HEK293 (cell line): ENCODE measurements around the gene RNF13.

Experiments
- CTCF ChIA-PET: fragments of 350-600 bp; formaldehyde crosslinking; extraction: SDS; loops from one replicate; lab custom pipeline; 2021; ENCODE audit warnings: antibody characterized with exemption; lab: Yijun Ruan, JAX
- POLR2A ChIA-PET: fragments of 300-600 bp; formaldehyde crosslinking; extraction: SDS; loops from one replicate; lab custom pipeline; 2020; ENCODE audit warnings: antibody characterized with exemption, inconsistent platforms; lab: Yijun Ruan, JAX
- H3K27ac ChIP-seq: fragments of 200-500 bp; sonication (Bioruptor generic); 2 replicates; pipeline ENCODE4 v1.5.1; 2014; ENCODE audit warnings: low read depth, low read length, control low read depth, inconsistent platforms; ENCODE audit errors: extremely low read depth
- H3K36me3 ChIP-seq, 2 experiments: fragments of 200-500 bp in 1 of 2; sonication (Bioruptor generic) in 1 of 2; 1 replicate in 1 of 2; 2 replicates in 1 of 2; pipeline ENCODE4 v1.5.1; 2014 to 2017; ENCODE audit warnings: inconsistent platforms in 2 of 2, low read length in 2 of 2; ENCODE audit not compliant: control insufficient read depth in 2 of 2, insufficient read depth in 1 of 2
- H3K4me1 ChIP-seq: fragments of 200-500 bp; sonication (Bioruptor generic); 2 replicates; pipeline ENCODE4 v1.5.1; 2014; ENCODE audit warnings: mild to moderate bottlenecking, low read length, inconsistent platforms; ENCODE audit not compliant: control insufficient read depth, insufficient read depth
- H3K4me3 ChIP-seq: 2 replicates; pipeline ENCODE4 v1.5.1; 2011; ENCODE audit warnings: low read depth, mild to moderate bottlenecking, control low read depth, low read length, moderate library complexity
- H3K9me3 ChIP-seq: fragments of 200-500 bp; sonication (Bioruptor generic); 2 replicates; pipeline ENCODE4 v1.5.1; 2014; ENCODE audit warnings: low read depth, low read length, inconsistent platforms; ENCODE audit not compliant: control insufficient read depth, insufficient read depth
- AEBP2 ChIP-seq: fragments of 450-650 bp; formaldehyde crosslinking; IDR thresholded peaks from 2 replicates; pipeline ENCODE4 v1.5.1; 2016; ENCODE audit warnings: missing biosample characterization, missing genetic modification characterization, borderline replicate concordance
- BCL11A ChIP-seq: fragments of 450-650 bp; formaldehyde crosslinking; IDR thresholded peaks from 2 replicates; pipeline ENCODE4 v1.5.1; 2016; ENCODE audit warnings: low read depth, missing biosample characterization, missing genetic modification characterization
- GLI4 ChIP-seq: fragments of 450-650 bp; formaldehyde crosslinking; IDR thresholded peaks from 2 replicates; pipeline ENCODE4 v1.5.1; 2016; ENCODE audit warnings: missing biosample characterization, missing genetic modification characterization
- GLIS2 ChIP-seq: fragments of 450-650 bp; formaldehyde crosslinking; IDR thresholded peaks from 2 replicates; pipeline ENCODE4 v1.5.1; 2016; ENCODE audit warnings: missing biosample characterization, missing genetic modification characterization
- IKZF3 ChIP-seq: fragments of 450-650 bp; IDR thresholded peaks from 2 replicates; pipeline ENCODE4 v1.5.0; 2018; ENCODE audit warnings: missing biosample characterization, mild to moderate bottlenecking, missing genetic modification characterization, moderate library complexity
- KLF9 ChIP-seq: fragments of 450-650 bp; formaldehyde crosslinking; IDR thresholded peaks from 2 replicates; pipeline ENCODE4 v1.5.1; 2016; ENCODE audit warnings: missing biosample characterization, missing genetic modification characterization, low read depth
- MYNN ChIP-seq: fragments of 450-650 bp; formaldehyde crosslinking; IDR thresholded peaks from 2 replicates; pipeline ENCODE4 v1.5.1; 2016; ENCODE audit warnings: missing biosample characterization, missing genetic modification characterization, borderline replicate concordance
- ZBTB11 ChIP-seq: fragments of 450-650 bp; formaldehyde crosslinking; conservative IDR thresholded peaks from 2 replicates; pipeline ENCODE4 v1.5.1; 2016; ENCODE audit warnings: low read depth, missing biosample characterization, missing genetic modification characterization
- ZFP37 ChIP-seq: fragments of 450-650 bp; formaldehyde crosslinking; IDR thresholded peaks from 2 replicates; pipeline ENCODE4 v1.5.1; 2016; ENCODE audit warnings: missing biosample characterization, missing genetic modification characterization
- ZNF146 ChIP-seq: fragments of 450-650 bp; formaldehyde crosslinking; IDR thresholded peaks from 2 replicates; pipeline ENCODE4 v1.5.1; 2016; ENCODE audit warnings: missing biosample characterization, missing genetic modification characterization
- ZNF16 ChIP-seq: fragments of 450-650 bp; formaldehyde crosslinking; IDR thresholded peaks from 2 replicates; pipeline ENCODE4 v1.5.1; 2016; ENCODE audit warnings: low read depth, missing biosample characterization, missing genetic modification characterization
- ZNF24 ChIP-seq: fragments of 450-650 bp; formaldehyde crosslinking; IDR thresholded peaks from 2 replicates; pipeline ENCODE4 v1.5.1; 2016; ENCODE audit warnings: missing biosample characterization, missing genetic modification characterization
- ZNF280C ChIP-seq: fragments of 450-650 bp; formaldehyde crosslinking; IDR thresholded peaks from 2 replicates; pipeline ENCODE4 v1.5.1; 2016; ENCODE audit warnings: missing biosample characterization, missing genetic modification characterization
- ZNF280D ChIP-seq: fragments of 450-650 bp; formaldehyde crosslinking; IDR thresholded peaks from 2 replicates; pipeline ENCODE4 v1.5.1; 2016; ENCODE audit warnings: missing biosample characterization, missing genetic modification characterization
- ZNF292 ChIP-seq: fragments of 450-650 bp; formaldehyde crosslinking; IDR thresholded peaks from 2 replicates; pipeline ENCODE4 v1.5.1; 2016; ENCODE audit warnings: low read depth, missing biosample characterization, missing genetic modification characterization, borderline replicate concordance
- ZNF391 ChIP-seq: fragments of 450-650 bp; formaldehyde crosslinking; IDR thresholded peaks from 2 replicates; pipeline ENCODE4 v1.5.1; 2016; ENCODE audit warnings: low read depth, missing biosample characterization, missing genetic modification characterization, borderline replicate concordance
- ZNF398 ChIP-seq: fragments of 450-650 bp; formaldehyde crosslinking; IDR thresholded peaks from 2 replicates; pipeline ENCODE4 v1.5.1; 2017; ENCODE audit warnings: missing biosample characterization, missing genetic modification characterization
- ZNF473 ChIP-seq: fragments of 450-650 bp; formaldehyde crosslinking; IDR thresholded peaks from 2 replicates; pipeline ENCODE4 v1.5.1; 2017; ENCODE audit warnings: missing biosample characterization, missing genetic modification characterization
- ZNF48 ChIP-seq: fragments of 450-650 bp; formaldehyde crosslinking; IDR thresholded peaks from 2 replicates; pipeline ENCODE4 v1.5.1; 2016; ENCODE audit warnings: missing biosample characterization, missing genetic modification characterization
- ZNF660 ChIP-seq: fragments of 450-650 bp; IDR thresholded peaks from 2 replicates; pipeline ENCODE4 v1.5.1; 2018; ENCODE audit warnings: missing biosample characterization, mild to moderate bottlenecking, missing genetic modification characterization
- ZNF707 ChIP-seq: fragments of 450-650 bp; formaldehyde crosslinking; IDR thresholded peaks from 2 replicates; pipeline ENCODE4 v1.5.1; 2016; ENCODE audit warnings: missing biosample characterization, missing genetic modification characterization

RNF13 gene

GRCh38 chr3:149909923-149910322 is 96.9 kb downstream of the RNF13 start:
- Histone ChIP-seq H3K27ac (no peak overlapping the region), H3K9me3 (no peaks in the 10 kb centered on the region), H3K36me3 (peaks cover 0 to 6% of the 10 kb centered on the region in 2 experiments; a peak in 1 of 3 replicates), H3K4me1 (no peaks in the 10 kb centered on the region), H3K4me3 (no peak overlapping the region)
- POLR2A ChIA-PET, result no interaction called here
- no peak for TF ChIP-seq ZNF24 (tag by site-specific recombination)
- no peak for TF ChIP-seq ZFP37 (tag by site-specific recombination)
- no peak for TF ChIP-seq KLF9 (tag by site-specific recombination)
- TF ChIP-seq IKZF3 (tag by site-specific recombination), result no peak
- TF ChIP-seq ZNF707 (tag by site-specific recombination), result no peak
- TF ChIP-seq GLIS2 (tag by site-specific recombination), result no peak
- CTCF ChIA-PET, result no interaction called here

GRCh38 chr3:149917124-149917667 is 104.2 kb downstream of the RNF13 start:
- CTCF ChIA-PET, result interaction anchor here (0.6 to 0.7 kb wide), 2 partner anchors 144 to 524 kb away, joined by 3 to 4 read pairs; no protein-coding TSS in a partner anchor
- POLR2A ChIA-PET, result no interaction called here

More at GRCh38 chr3:149917124-149917667, 104.2 kb downstream of the RNF13 start:
- no peak overlapping the region for H3K4me3 ChIP-seq
- H3K27ac ChIP-seq, result no peak overlapping the region
- H3K4me1 ChIP-seq, result no peaks in the 10 kb centered on the region
- no peaks in the 10 kb centered on the region for H3K9me3 ChIP-seq
- peaks cover 0 to 11% of the 10 kb centered on the region in 2 experiments; a peak in 1 of 3 replicates for H3K36me3 ChIP-seq
- TF ChIP-seq ZNF391 (tag by site-specific recombination), result no peak
- TF ChIP-seq BCL11A (tag by site-specific recombination), result no peak
- no peak for TF ChIP-seq MYNN (tag by site-specific recombination)
- no peak for TF ChIP-seq ZNF707 (tag by site-specific recombination)
- no peak for TF ChIP-seq ZNF16 (tag by site-specific recombination)
- no peak for TF ChIP-seq ZNF280C
- TF ChIP-seq ZNF146, result no peak
- no peak for TF ChIP-seq GLI4
- TF ChIP-seq ZNF48 (tag by site-specific recombination), result no peak
- TF ChIP-seq ZNF292 (tag by site-specific recombination), result no peak
- TF ChIP-seq ZNF473, result no peak
- TF ChIP-seq ZNF280D (tag by site-specific recombination), result no peak
- no peak for TF ChIP-seq ZNF660
- no peak for TF ChIP-seq AEBP2
- no peak for TF ChIP-seq ZNF398 (tag by site-specific recombination)
- TF ChIP-seq ZBTB11, result no peak
